ENCODE measurements around the gene MVB12B.
"Not testable (repeated sequence)": the region's sequence is repeated elsewhere in the genome, so short reads cannot be mapped to it uniquely, and the experiment has no call there.

The MVB12B gene

GRCh38 chr9:126472948-126473298 lies 146.3 kb downstream of the MVB12B start:
- Histone ChIP-seq H3K9me3 (ENCODE audit: severe bottlenecking) (no peaks in the 10 kb centered on the region), H3K4me1 (ENCODE audit: insufficient read depth, poor library complexity, severe bottlenecking) (peaks cover 9% of the 10 kb centered on the region), H3K36me3 (ENCODE audit: low read depth) (no peaks in the 10 kb centered on the region), H3K4me3 (ENCODE audit: severe bottlenecking) (no peak overlapping the region), H3K27ac (ENCODE audit: poor library complexity, severe bottlenecking) (no peak overlapping the region), H3K27me3 (ENCODE audit: insufficient read depth, poor library complexity, severe bottlenecking) (no peaks in the 10 kb centered on the region)
- TF ChIP-seq CTCF (IDR thresholded peaks at IDR 0.05; ENCODE audit: poor library complexity, severe bottlenecking) = no peak
- ATAC-seq (ENCODE audit: low read depth) (no peak), DNase-seq (ENCODE audit: low spot score) (no peak)

GRCh38 chr9:126474206-126474765 lies 147.7 kb downstream of the MVB12B start:
- Histone ChIP-seq H3K27ac (ENCODE audit: poor library complexity, severe bottlenecking) (peak overlapping the region; percentile 69), H3K36me3 (ENCODE audit: low read depth) (no peaks in the 10 kb centered on the region), H3K4me3 (ENCODE audit: severe bottlenecking) (no peak overlapping the region), H3K27me3 (ENCODE audit: insufficient read depth, poor library complexity, severe bottlenecking) (no peaks in the 10 kb centered on the region), H3K4me1 (ENCODE audit: insufficient read depth, poor library complexity, severe bottlenecking) (peaks cover 9% of the 10 kb centered on the region), H3K9me3 (ENCODE audit: severe bottlenecking) (no peaks in the 10 kb centered on the region)
- TF ChIP-seq CTCF (IDR thresholded peaks at IDR 0.05; ENCODE audit: poor library complexity, severe bottlenecking) = no peak
- DNase-seq (ENCODE audit: low spot score) (no peak), ATAC-seq (ENCODE audit: low read depth) (peak; percentile 64; the same call in 1 of the 3 replicates)

- no peak overlapping the region for H3K4me3 ChIP-seq (ENCODE audit: severe bottlenecking)
- H3K36me3 ChIP-seq (ENCODE audit: low read depth) = no peaks in the 10 kb centered on the region
- no peaks in the 10 kb centered on the region for H3K9me3 ChIP-seq (ENCODE audit: severe bottlenecking)
- TF ChIP-seq CTCF (IDR thresholded peaks at IDR 0.05; ENCODE audit: poor library complexity, severe bottlenecking) = no peak
- H3K27me3 ChIP-seq (ENCODE audit: insufficient read depth, poor library complexity, severe bottlenecking) = no peaks in the 10 kb centered on the region
- peaks cover 9% of the 10 kb centered on the region for H3K4me1 ChIP-seq (ENCODE audit: insufficient read depth, poor library complexity, severe bottlenecking)
- ATAC-seq (ENCODE audit: low read depth) (peak; percentile 76), DNase-seq (ENCODE audit: low spot score) (no peak)
- H3K27ac ChIP-seq (ENCODE audit: poor library complexity, severe bottlenecking) = peak overlapping the region; percentile 69
Observed at GRCh38 chr9:126474786-126475485, 148.3 kb downstream of the MVB12B start.

GRCh38 chr9:126475933-126476555 lies 149.4 kb downstream of the MVB12B start:
- H3K36me3 ChIP-seq (ENCODE audit: low read depth) = no peaks in the 10 kb centered on the region
- no peaks in the 10 kb centered on the region for H3K27me3 ChIP-seq (ENCODE audit: insufficient read depth, poor library complexity, severe bottlenecking)
- no peak overlapping the region for H3K4me3 ChIP-seq (ENCODE audit: severe bottlenecking)
- H3K4me1 ChIP-seq (ENCODE audit: insufficient read depth, poor library complexity, severe bottlenecking) = peaks cover 9% of the 10 kb centered on the region
- TF ChIP-seq CTCF (IDR thresholded peaks at IDR 0.05; ENCODE audit: poor library complexity, severe bottlenecking) = no peak
- no peak overlapping the region for H3K27ac ChIP-seq (ENCODE audit: poor library complexity, severe bottlenecking)
- ATAC-seq (ENCODE audit: low read depth) (no peak), DNase-seq (ENCODE audit: low spot score) (no peak)
- H3K9me3 ChIP-seq (ENCODE audit: severe bottlenecking) = no peaks in the 10 kb centered on the region

GRCh38 chr9:126477432-126477831 lies 150.8 kb downstream of the MVB12B start:
- ATAC-seq (ENCODE audit: low read depth); H3K9me3 ChIP-seq (ENCODE audit: severe bottlenecking); DNase-seq (ENCODE audit: low spot score); H3K27ac ChIP-seq (ENCODE audit: poor library complexity, severe bottlenecking); H3K4me1 ChIP-seq (ENCODE audit: insufficient read depth, poor library complexity, severe bottlenecking); H3K27me3 ChIP-seq (ENCODE audit: insufficient read depth, poor library complexity, severe bottlenecking); H3K4me3 ChIP-seq (ENCODE audit: severe bottlenecking); H3K36me3 ChIP-seq (ENCODE audit: low read depth): not testable (repeated sequence)

Data from RWPE2 (cell line).